Measurements from ENCODE around the gene CUTC. TPM values are rescaled to one million over a fixed set of nuclear protein-coding genes. Genes with fewer than 3 reads are reported as not detected.
A peak's percentile ranks its signal among the peaks of the same experiment; 100 is the strongest.

Gene CUTC
- 30.1 TPM for polyA plus RNA-seq (2012; ENCODE audit: insufficient read depth, insufficient read length, low read depth)

DNA sequence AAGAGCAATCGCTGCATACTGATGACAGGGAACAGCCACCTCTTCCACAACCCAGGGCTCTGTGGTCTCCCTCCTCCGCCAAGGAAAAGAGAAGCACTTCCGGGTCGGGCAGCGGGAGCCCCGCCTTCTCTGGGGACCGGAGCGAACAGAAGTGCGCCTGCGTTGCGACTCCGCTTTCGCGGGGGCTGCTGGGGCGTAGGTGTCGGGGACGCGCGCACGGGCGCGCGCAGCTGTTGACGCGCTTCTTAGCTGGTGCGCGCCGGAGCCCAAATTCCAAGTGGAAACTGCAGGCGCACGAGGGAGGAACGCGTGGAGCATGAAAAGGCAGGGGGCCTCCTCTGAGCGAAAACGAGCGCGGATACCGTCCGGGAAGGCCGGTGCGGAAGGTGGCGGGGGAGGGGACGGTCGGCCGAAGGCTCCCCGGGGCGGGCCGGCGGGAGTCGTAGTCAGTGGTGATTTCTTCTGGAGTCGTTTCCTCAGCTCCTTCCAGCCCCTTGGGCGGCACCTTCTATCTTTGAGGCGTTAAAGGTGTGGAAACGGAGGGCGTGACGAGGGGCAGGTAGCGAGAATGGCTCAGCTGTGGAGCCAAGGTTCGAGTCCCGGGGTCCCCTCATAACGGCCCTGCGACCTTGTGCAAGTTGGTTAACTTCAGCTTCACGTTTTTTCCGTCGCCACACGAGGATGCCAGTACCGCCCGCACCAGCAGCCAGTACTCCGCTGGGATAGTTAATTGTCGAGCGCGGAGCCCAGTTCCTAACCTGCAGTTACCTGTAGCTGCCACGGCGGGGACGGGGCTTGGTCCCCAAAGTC lies at the start of gene CUTC, which contains the start of gene COX15:
Gene CUTC (plus strand): TSS at position 202 of the 810 bp plus-strand sequence. CDS start 115 bp downstream, at position 317.
Gene COX15 (minus strand): TSS at position 95 of the 810 bp plus-strand sequence. CDS start 78 bp downstream, at position 17.
- Histone ChIP-seq H3K4me3 (ENCODE audit: low read depth, low read length) (peak within 1 kb of the TSS; percentile 100), H3K4me1 (no peaks in the 10 kb centered on the region; the same call in 1 of the 2 replicates), H3K27me3 (no peaks in the 10 kb centered on the region), H3K36me3 (peaks cover 12% of the 10 kb centered on the region), H3K9me3 (no peaks in the 10 kb centered on the region)
- peak; percentile 31; the same call in 1 of the 2 replicates for TF ChIP-seq CTCF (IDR thresholded peaks at IDR 0.05; ENCODE audit: low read depth, low read length)
- peak; percentile 97 for DNase-seq

DNA sequence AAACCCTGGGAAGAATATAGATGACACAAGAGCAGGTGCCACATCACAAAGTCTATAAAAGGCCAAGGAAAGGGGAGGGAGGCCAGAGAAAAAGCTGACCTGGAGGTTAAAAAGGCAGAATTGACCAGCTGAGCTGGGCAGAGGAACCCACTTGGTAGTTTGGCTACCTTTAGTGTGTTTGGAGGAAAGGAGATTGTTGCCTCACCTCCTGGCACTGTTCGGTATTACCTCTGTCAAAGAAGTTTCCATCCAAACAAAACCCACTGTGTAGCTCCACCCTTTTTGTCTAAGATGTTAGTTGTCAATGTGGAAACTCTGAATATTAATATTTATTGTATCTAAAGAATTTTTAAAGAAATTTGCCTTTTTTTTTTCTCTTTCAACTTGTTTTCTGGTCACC lies 49.3 kb upstream of the CUTC start:
- Histone ChIP-seq H3K9me3 (no peaks in the 10 kb centered on the region), H3K36me3 (peaks cover 5% of the 10 kb centered on the region; the same call in 1 of the 2 replicates), H3K4me1 (no peaks in the 10 kb centered on the region), H3K4me3 (ENCODE audit: low read depth, low read length) (no peak overlapping the region), H3K27me3 (no peaks in the 10 kb centered on the region)
- no peak for DNase-seq
- TF ChIP-seq CTCF (IDR thresholded peaks at IDR 0.05; ENCODE audit: low read depth, low read length): 0 out of 2 replicates have a peak, but pooled peaks have one; percentile 17

DNA sequence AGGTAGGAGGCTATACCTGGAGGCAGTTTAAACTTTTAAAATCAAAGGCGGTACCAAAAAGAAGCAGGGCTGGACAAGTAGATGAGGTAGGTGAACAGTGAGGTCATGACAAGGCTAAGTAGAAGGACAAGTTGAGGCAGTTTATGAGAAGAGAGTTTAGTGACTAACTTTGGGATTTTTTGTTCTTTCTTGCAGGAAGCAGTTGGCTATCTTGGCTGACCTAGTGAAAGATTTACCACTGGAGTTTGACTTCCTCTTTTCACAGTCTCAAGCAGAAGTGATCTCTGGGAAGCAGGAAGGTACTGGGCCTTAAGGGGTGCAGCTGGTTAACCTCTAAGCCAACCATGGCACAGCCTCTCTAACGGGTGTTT lies 46.5 kb upstream of the CUTC start:
- Histone ChIP-seq H3K36me3 (no peaks in the 10 kb centered on the region), H3K4me3 (ENCODE audit: low read depth, low read length) (no peak overlapping the region), H3K4me1 (no peaks in the 10 kb centered on the region), H3K9me3 (no peaks in the 10 kb centered on the region), H3K27me3 (no peaks in the 10 kb centered on the region)
- TF ChIP-seq CTCF (IDR thresholded peaks at IDR 0.05; ENCODE audit: low read depth, low read length): no peak
- no peak for DNase-seq

GRCh38 chr10:99689461-99689860 lies 42.6 kb upstream of the CUTC start:
- Histone ChIP-seq H3K4me3 (ENCODE audit: low read depth, low read length) (no peak overlapping the region), H3K27me3 (no peaks in the 10 kb centered on the region), H3K4me1 (no peaks in the 10 kb centered on the region), H3K9me3 (no peaks in the 10 kb centered on the region), H3K36me3 (peaks cover 5% of the 10 kb centered on the region)
- DNase-seq: no peak
- no peak for TF ChIP-seq CTCF (IDR thresholded peaks at IDR 0.05; ENCODE audit: low read depth, low read length)

GRCh38 chr10:99693933-99694583 lies 38.0 kb upstream of the CUTC start:
- DNase-seq: no peak
- Histone ChIP-seq H3K4me3 (ENCODE audit: low read depth, low read length) (no peak overlapping the region), H3K9me3 (no peaks in the 10 kb centered on the region), H3K4me1 (no peaks in the 10 kb centered on the region), H3K27me3 (no peaks in the 10 kb centered on the region), H3K36me3 (peaks cover 8% of the 10 kb centered on the region)
- no peak for TF ChIP-seq CTCF (IDR thresholded peaks at IDR 0.05; ENCODE audit: low read depth, low read length)
